HT-29 (cell line): ENCODE measurements around the gene ADH7. TPM values are rescaled to one million over a fixed set of nuclear protein-coding genes. Genes with fewer than 3 reads are reported as not detected.
A peak's percentile ranks its signal among the peaks of the same experiment; 100 is the strongest.
"Not testable (repeated sequence)": the region's sequence is repeated elsewhere in the genome, so short reads cannot be mapped to it uniquely, and the experiment has no call there.

Source experiments
- DNase-seq: peaks from one replicate; pipeline ENCODE4 v3.0.0-alpha.2; 2015; ENCODE audit warnings: low spot score
- total RNA-seq: library from RNA; depleted of rRNA; stranded (reverse); fragments of >200 nt; shearing (Covaris generic); gene quantifications from 2 replicates; pipeline ENCODE4 v1.2.3, GENCODE V29; 2014

The ADH7 gene
- total RNA-seq, 1 experiment from 2014 or later: not detected

GRCh38 chr4:99415762-99416161 lies 19.4 kb downstream of the ADH7 start:
- DNase-seq: not testable (repeated sequence)

GRCh38 chr4:99414902-99415301 lies 20.2 kb downstream of the ADH7 start:
- not testable (repeated sequence) for DNase-seq

GRCh38 chr4:99414401-99414800 lies 20.7 kb downstream of the ADH7 start:
- DNase-seq: no peak

- no peak for DNase-seq
Measured at GRCh38 chr4:99413140-99413539, 22.0 kb downstream of the ADH7 start.

GRCh38 chr4:99411041-99411440 lies 24.1 kb downstream of the ADH7 start:
- DNase-seq: no peak

GRCh38 chr4:99410075-99410474 lies 25.1 kb downstream of the ADH7 start:
- DNase-seq: no peak

GRCh38 chr4:99408346-99408745 lies 26.8 kb downstream of the ADH7 start:
- no peak for DNase-seq

- DNase-seq: peak; percentile 80
Measured at GRCh38 chr4:99405433-99406115, 29.6 kb downstream of the ADH7 start.

- DNase-seq: no peak
Measured at GRCh38 chr4:99404595-99405287, 30.4 kb downstream of the ADH7 start.

GRCh38 chr4:99403380-99404184 lies 31.6 kb downstream of the ADH7 start:
- DNase-seq: peak; percentile 3

GRCh38 chr4:99402765-99403164 lies 32.4 kb downstream of the ADH7 start:
- DNase-seq: no peak

GRCh38 chr4:99400831-99401230 lies 34.3 kb downstream of the ADH7 start:
- no peak for DNase-seq

- no peak for DNase-seq
Measured at GRCh38 chr4:99399017-99399416, 36.1 kb downstream of the ADH7 start.

- DNase-seq: no peak
Measured at GRCh38 chr4:99395595-99396364, 39.4 kb downstream of the ADH7 start.

- DNase-seq: no peak
Measured at GRCh38 chr4:99394896-99395295, 40.2 kb downstream of the ADH7 start.

- no peak for DNase-seq
Measured at GRCh38 chr4:99390055-99390454, 45.1 kb downstream of the ADH7 start.

GRCh38 chr4:99389606-99390005 lies 45.5 kb downstream of the ADH7 start:
- DNase-seq: no peak

- DNase-seq: no peak
Measured at GRCh38 chr4:99383833-99384392, 51.2 kb downstream of the ADH7 start.

- DNase-seq: no peak
Measured at GRCh38 chr4:99383399-99383798, 51.7 kb downstream of the ADH7 start.

GRCh38 chr4:99382745-99383360 lies 52.3 kb downstream of the ADH7 start:
- DNase-seq: no peak
